HG03097 (cell line): Measurements from ENCODE around the gene ISCA1.

Source experiments
- ATAC-seq: cut with Tn5 transposase; IDR thresholded peaks from one replicate; pipeline ENCODE4 v1.9.1; 2021; ENCODE audit not compliant: unreplicated experiment, low FRiP score

ISCA1 gene

DNA sequence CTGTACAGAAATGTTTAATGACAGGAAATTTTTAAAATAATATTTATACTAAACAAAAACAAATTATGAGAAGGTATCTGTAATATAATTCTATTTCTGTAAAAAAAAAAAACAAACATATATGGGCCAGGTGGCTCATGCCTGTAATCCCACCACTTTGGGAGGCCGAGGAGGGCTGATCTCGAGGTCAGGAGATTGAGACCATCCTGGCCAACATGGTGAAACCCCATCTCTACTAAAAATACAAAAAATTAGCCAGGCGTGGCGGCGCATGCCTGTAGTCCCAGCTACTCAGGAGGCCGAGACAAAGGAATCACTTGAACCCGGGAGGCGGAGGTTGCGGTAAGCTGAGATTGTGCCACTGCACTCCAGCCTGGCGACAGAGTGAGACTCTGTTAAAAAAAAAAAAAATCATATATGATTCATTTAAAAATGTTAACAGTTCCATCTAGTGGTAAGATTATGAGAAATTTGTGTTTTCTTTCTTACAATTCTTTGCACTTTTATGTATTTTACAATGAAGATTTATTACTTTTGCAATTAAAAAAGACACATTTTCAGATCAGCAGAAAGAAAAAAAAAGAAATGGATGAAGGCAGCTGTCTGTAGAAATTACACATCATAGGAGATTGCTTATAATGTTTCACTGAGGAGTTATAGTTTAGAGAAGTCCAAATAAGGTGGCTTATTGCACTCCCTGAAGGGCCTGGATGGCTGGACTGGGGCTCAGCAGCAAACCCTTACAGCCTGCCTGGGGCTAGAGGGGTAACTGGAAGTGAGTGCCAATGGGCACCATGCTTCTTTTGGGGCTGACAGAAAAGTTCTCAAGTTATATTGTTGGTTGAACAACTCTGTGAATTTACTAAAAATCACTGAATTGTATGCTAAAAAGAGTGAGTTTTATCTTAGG, 43.2 kb downstream of the ISCA1 start:
- no peak for ATAC-seq

DNA sequence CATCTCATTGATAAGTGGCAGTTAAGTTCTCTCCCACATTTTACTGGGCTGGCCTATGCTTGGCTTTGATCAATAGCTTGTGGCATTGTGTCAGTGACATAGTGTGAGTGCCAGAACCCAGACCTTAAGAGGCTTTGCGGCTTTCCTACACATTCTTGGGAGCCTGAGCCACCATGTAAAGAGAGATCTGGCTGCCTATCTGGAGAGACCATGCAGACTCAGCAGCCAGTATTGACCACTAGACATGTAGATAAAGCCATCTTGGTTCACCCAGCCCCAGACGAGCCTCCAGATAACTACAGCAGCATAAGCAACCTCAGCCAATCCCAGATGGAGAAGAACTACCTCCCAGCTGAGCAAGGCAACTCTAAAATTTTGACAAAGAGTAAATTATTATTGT, 51.5 kb downstream of the ISCA1 start:
- no peak for ATAC-seq

DNA sequence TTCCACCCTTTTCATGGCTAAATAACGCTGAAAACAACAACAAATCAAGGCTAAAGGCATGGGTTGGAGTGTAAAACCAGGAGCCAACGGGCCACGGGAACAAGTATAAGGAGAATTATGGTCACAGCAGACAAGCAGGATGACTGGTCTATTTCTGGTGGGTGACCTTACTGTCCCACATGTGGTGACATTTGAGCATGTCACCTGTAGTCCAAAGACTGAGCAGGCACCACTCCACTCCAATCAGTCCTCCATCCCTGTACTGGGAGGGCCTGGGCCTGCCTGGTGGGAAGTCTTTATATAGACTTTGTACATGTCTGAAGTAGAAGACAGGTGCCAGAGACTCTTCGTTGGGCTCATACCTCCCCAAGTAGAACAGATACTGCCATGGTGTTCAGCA, 59.7 kb downstream of the ISCA1 start:
- ATAC-seq = no peak

DNA sequence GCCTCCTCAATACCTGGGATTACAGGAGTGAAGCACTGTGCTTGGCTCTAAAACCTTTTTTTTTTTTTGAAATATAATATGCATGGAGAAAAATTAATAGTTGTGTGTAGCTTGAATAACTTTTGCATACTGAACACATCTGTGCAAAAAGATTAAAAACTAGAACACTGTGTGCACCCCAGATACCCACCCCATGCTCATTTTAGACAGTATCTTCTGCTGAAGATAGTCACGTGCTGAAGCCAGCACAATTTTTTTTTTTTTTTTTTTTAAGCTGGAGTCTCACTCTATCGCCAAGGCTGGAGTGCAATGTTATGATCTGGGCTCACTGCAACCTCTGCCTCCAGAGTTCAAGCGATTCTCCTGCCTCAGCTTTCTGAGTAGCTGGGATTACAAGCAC, 62.7 kb downstream of the ISCA1 start:
- no peak for ATAC-seq

DNA sequence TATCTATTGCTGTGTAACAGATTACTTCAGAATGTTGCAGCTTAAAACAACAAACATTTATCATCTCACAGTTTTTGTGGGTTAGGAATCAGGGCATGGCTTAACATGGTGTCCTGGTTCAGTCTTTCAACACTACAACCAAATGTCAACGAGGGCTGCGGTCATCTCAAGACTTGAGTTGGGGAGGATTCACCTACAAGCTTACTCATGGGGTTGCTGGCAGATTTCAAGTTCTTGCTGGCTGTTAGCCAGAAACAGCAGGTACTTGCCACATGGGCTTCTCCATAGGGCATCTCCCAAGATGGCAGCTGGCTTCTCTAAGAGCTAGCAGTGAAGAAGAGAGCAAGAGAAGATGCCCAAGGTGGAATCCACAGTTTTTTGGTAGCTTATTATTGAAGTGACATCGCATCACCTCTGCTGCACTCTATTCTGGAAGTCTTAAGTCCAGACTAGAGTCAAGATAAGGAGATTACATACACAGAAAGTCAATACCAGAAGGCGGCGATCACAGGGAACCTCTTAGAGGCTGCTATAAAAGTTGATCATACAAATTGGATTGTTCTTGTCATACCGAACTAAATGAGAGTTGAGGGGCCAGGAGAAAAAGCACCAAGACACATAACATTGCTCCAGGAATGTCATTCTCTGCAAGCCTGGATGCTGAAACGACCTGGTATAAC, 65.1 kb downstream of the ISCA1 start:
- ATAC-seq = no peak
